Epithelial cell of esophagus (primary cell): ENCODE results near the gene ADORA2B.

ENCODE experiments used
- DNase-seq: peaks from one replicate; pipeline ENCODE4 v3.0.0; 2010; ENCODE audit warnings: low read depth
- H3K4me3 ChIP-seq: 2 replicates; pipeline ENCODE4 v1.5.1; 2011; ENCODE audit warnings: mild to moderate bottlenecking, low read length, control low read depth
- CTCF ChIP-seq: IDR thresholded peaks from 2 replicates; pipeline ENCODE4 v1.5.1; 2011; ENCODE audit warnings: low read depth, mild to moderate bottlenecking, low read length, control low read depth, inconsistent platforms; ENCODE audit not compliant: insufficient read depth; ENCODE audit errors: missing control alignments

The ADORA2B gene

DNA sequence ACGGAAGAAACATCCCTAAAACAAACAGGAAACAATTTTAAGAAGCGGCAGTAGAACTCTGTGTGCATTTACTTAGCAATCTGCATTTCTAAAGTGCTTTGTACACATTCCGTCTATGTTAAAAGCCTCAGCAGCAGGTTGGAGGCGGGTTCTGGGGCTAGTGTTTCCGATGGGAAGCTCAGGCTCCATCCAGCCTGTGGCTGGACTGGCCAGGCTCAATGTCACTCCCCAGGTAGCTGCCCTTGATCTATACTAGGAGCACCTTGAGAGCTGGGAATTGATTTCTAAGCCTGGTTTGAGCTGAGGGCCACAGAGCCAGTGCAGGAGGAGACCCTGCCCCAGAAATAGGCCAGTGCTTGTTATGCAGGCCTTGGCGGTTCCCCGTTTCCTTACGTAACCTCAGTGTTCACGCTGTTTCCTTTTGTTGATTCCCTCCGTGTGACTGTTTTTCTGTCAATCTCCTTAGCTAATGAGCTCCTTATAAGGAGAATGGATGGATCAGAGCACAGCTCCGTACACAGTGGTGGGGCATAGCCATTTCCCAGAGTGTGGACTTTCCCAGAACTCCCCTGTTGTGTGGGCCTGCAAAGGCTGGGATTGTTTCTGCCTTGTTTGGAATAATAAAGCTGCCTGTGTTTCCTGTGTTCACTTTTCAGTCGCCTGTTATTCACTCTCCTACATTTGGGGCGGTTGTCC, 21.4 kb downstream of the ADORA2B start:
- no peak for TF ChIP-seq CTCF
- H3K4me3 ChIP-seq, result no peak overlapping the region
- DNase-seq, result peak; percentile 52

GRCh38 chr17:15966879-15967248, 21.9 kb downstream of the ADORA2B start:
- TF ChIP-seq CTCF, result no peak
- H3K4me3 ChIP-seq, result no peak overlapping the region
- no peak for DNase-seq

DNA sequence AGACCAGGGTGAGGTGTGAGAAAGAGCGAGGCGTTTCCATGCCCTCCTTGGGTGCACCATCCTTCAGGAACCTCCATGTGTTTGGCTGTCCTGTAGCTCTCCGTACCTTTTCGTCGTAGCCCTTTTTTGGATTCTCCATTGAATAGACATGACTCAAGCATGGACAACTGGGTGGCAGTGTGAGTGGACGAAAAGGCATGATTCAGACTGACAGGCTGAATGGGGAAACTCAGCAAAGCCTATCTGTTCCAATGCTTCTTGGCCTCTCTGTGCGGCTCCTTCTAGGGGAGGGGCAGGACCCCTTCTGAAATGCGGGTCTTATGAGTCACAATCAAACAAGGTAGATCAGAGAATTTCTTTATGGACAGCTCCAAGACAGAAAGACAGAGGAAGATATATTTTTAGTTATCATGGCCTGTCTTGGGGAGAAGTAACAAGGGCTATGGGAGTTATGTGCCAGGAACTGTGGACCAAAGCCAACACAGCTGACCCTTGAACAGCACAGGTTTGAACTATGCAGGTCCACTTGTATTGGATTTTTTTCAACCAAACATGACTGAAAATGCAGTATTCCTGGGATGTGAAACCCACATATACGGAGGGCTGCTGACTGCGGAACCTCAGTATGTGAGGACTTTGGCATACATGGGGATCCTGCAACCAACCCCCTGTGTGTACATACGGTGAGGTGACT, 22.9 kb downstream of the ADORA2B start:
- no peak overlapping the region for H3K4me3 ChIP-seq
- TF ChIP-seq CTCF, result no peak
- DNase-seq, result peak; percentile 56

DNA sequence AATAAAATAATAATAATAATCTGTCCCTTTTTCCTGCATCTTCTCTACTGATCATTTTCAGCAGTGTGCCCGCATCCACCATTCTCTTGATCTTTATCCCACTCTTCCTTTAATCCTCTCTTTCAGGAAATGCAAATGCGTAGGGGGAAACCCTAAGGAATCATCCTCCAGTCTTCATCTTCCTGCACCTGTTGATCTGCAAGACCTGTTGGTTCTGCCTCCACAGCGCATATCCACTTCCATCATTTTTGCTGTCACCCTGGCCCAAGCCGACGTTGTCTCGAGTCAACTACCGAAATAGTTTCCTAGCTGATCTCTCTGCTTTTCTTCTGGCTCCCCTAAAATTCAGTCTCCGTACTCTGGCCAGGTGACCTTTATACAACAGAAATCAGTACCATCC, 24.5 kb downstream of the ADORA2B start:
- no peak for DNase-seq
- TF ChIP-seq CTCF, result no peak
- no peak overlapping the region for H3K4me3 ChIP-seq

DNA sequence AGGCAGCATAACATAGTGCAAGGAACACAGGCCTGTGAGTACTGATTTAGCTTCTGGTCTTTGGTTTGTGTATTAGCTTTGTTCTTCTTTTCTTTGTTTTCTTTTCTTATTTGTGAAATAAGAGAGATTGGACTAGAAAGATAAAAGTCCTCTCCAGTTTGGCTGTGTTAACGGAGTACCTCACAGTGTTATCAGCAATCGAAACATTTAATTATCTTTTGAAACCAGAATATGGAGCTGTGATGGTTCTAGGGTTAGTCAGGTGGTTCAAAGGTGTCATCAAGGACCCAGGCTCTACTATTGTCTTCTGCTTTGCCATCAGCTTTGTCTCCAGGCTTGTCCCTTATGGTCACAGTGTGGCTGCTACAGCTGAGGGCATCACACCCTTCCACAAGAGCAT, 25.6 kb downstream of the ADORA2B start:
- H3K4me3 ChIP-seq, result no peak overlapping the region
- DNase-seq, result no peak
- TF ChIP-seq CTCF, result no peak

DNA sequence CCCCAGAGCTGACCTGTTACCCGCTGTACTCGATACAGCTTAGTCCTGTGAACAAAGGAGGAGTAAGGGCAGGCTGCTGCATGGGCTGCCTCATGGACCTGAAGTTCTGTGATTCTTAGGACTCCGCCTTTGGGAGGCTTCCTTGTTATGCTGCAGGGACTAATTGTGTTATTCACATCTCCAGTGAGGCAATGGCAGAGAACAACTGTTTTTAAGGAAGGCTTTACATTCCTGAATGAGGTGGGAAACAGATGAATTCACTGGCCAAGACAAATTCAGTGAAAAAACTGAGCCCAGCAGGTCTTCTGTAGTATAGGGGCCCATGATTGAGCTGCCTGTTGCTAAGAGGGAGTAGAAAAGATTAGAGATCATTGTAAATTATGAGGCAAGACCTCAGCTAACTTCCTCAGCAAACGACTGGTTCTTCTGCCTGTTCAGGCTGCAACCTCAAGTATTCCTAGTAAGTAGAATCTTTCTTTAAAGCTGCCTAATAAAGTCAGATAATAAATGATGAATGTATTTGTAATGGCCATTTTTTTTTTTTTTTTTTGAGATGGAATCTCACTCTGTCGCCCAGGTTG, 26.3 kb downstream of the ADORA2B start:
- H3K4me3 ChIP-seq, result no peak overlapping the region
- peak; percentile 24 for DNase-seq
- TF ChIP-seq CTCF, result no peak
